ENCODE measurements around the gene NT5DC1.
A peak's percentile ranks its signal among the peaks of the same experiment; 100 is the strongest.

NT5DC1 gene

GRCh38 chr6:116287689-116288282 lies 187.1 kb downstream of the NT5DC1 start:
- DNase-seq (ENCODE audit: low read depth): peak; percentile 13
- no peak overlapping the region for H3K4me3 ChIP-seq (ENCODE audit: low read depth, low read length)

GRCh38 chr6:116289876-116290275 lies 189.2 kb downstream of the NT5DC1 start:
- DNase-seq (ENCODE audit: low read depth): no peak
- no peak overlapping the region for H3K4me3 ChIP-seq (ENCODE audit: low read depth, low read length)

GRCh38 chr6:116290799-116291198 lies 190.1 kb downstream of the NT5DC1 start:
- no peak overlapping the region for H3K4me3 ChIP-seq (ENCODE audit: low read depth, low read length)
- DNase-seq (ENCODE audit: low read depth): no peak

GRCh38 chr6:116291701-116292396 lies 191.2 kb downstream of the NT5DC1 start:
- no peak for DNase-seq (ENCODE audit: low read depth)
- no peak overlapping the region for H3K4me3 ChIP-seq (ENCODE audit: low read depth, low read length)

- no peak overlapping the region for H3K4me3 ChIP-seq (ENCODE audit: low read depth, low read length)
- no peak for DNase-seq (ENCODE audit: low read depth)
Observed at GRCh38 chr6:116292553-116292952, 191.9 kb downstream of the NT5DC1 start.

DNA sequence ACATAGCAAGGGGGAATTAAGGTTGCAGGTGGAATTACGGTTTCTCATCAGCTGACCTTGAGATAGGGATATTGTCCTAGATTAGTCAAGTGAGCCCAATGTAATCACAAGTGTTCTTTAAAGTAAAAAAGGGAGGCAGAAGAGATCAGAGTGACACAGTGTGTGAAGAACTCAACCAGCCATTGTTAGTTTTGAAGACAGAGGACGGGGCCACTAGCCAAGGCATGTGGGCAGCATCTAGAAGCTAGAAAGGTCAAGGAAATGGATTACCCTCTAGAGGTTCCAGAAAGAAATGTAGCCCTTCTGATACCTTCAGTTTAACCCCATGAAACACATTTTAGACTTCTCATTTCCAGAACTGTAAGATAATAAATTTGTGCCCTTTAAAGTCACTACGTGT lies 197.6 kb downstream of the NT5DC1 start:
- no peak overlapping the region for H3K4me3 ChIP-seq (ENCODE audit: low read depth, low read length)
- no peak for DNase-seq (ENCODE audit: low read depth)

GRCh38 chr6:116298973-116299372 lies 198.3 kb downstream of the NT5DC1 start:
- no peak for DNase-seq (ENCODE audit: low read depth)

More at GRCh38 chr6:116298973-116299372, 198.3 kb downstream of the NT5DC1 start:
- no peak overlapping the region for H3K4me3 ChIP-seq (ENCODE audit: low read depth, low read length)

All from skeletal muscle cell (primary cell).